ENCODE data around the gene ADARB2. TPM values are rescaled to one million over a fixed set of nuclear protein-coding genes. Genes with fewer than 3 reads are reported as not detected.

ADARB2 gene
- total RNA-seq, 1 donor from 2014 or later: 0.80 TPM

DNA sequence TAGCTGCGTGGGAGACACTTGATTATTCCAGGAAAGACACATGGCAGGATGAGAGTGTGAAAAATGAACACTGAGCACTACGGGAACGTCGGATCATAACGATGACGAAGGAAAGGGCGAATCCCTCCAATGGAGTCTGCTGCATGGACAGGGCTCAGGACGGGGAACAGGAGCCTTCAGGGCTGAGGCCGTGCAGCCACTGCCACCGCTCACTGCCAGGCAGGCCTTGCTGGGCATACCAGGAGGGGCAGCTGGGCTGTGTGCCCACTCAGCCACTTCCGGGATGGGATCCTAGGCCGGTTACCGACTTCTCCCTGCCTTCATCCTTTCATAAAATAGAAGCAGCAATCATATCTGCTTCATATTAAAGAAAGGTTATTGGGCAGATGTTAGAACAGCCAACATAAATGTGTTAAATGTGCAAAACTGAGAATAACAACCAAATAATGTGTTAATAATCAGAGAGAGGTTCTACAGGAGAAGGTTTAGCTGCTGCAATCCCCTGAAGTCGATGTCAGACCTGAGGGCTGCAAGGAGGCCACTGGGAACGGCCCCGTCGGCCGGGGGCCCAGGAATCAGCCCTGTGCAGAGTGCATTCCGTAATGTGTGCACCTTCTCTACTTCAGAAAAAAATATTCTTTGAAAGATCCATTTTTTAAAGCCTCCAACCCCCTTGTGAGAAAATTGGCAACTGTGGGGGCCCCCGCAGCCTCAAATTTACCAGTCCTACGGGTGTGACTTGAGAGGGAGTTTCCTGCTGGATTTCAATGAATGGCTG is 63.6 kb downstream of the ADARB2 start:
- TF ChIP-seq, protein P1, sequence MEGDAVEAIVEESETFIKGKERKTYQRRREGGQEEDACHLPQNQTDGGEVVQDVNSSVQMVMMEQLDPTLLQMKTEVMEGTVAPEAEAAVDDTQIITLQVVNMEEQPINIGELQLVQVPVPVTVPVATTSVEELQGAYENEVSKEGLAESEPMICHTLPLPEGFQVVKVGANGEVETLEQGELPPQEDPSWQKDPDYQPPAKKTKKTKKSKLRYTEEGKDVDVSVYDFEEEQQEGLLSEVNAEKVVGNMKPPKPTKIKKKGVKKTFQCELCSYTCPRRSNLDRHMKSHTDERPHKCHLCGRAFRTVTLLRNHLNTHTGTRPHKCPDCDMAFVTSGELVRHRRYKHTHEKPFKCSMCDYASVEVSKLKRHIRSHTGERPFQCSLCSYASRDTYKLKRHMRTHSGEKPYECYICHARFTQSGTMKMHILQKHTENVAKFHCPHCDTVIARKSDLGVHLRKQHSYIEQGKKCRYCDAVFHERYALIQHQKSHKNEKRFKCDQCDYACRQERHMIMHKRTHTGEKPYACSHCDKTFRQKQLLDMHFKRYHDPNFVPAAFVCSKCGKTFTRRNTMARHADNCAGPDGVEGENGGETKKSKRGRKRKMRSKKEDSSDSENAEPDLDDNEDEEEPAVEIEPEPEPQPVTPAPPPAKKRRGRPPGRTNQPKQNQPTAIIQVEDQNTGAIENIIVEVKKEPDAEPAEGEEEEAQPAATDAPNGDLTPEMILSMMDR (IDR thresholded peaks at IDR 0.05): no peak
- Histone ChIP-seq H3K27ac (no peak overlapping the region), H3K9me3 (no peaks in the 10 kb centered on the region), H3K4me1 (no peaks in the 10 kb centered on the region), H3K27me3 (ENCODE audit: low read depth) (no peaks in the 10 kb centered on the region), H3K36me3 (no peaks in the 10 kb centered on the region), H3K4me3 (no peak overlapping the region)
- intact Hi-C loops (cut with DNase I): no loop called here
- no peak for ATAC-seq
- no peak for DNase-seq

DNA sequence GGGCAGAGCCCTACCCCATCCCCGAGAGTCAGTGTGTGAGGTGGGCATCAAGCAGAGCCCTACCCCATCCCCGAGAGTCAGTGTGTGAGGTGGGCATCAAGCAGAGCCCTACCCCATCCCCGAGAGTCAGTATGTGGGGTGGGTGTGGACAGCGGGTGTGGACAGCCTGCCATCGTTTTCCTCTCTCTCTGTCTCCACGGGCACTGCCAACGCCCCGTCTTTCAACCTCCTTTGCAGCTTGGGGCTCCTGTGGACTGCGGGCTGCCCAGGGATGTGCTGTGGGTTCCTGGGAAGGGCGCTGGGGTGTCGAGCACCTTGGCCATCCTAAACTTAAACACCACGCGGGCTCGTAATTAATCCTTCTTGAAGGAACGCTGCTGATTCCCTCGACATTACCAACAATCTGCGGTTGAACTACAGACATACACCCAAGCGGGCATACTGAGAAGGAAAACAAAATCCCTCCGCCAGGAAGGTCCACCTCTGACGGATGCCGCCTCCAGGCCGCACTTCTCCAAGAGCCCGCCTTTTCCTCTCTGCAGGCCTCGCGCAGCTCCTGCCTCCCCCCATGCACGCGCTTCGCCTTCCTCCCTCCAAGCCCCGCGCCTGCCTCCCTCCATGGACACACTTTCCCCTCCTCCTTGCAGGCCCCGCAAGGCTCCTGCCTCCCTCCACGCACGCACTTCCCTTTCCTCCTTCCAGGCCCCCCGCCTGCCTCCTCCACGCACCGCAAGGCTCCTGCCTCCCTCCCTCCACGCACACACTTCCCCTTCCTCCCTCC is 65.1 kb downstream of the ADARB2 start:
- DNase-seq (no peak), ATAC-seq (no peak)
- H3K27me3 ChIP-seq (ENCODE audit: low read depth): no peaks in the 10 kb centered on the region
- H3K27ac ChIP-seq: no peak overlapping the region
- H3K4me3 ChIP-seq: no peak overlapping the region
- intact Hi-C loops (cut with DNase I): no loop called here
- no peaks in the 10 kb centered on the region for H3K4me1 ChIP-seq
- TF ChIP-seq, protein P1 (IDR thresholded peaks at IDR 0.05): no peak
- H3K9me3 ChIP-seq: no peaks in the 10 kb centered on the region
- H3K36me3 ChIP-seq: no peaks in the 10 kb centered on the region

DNA sequence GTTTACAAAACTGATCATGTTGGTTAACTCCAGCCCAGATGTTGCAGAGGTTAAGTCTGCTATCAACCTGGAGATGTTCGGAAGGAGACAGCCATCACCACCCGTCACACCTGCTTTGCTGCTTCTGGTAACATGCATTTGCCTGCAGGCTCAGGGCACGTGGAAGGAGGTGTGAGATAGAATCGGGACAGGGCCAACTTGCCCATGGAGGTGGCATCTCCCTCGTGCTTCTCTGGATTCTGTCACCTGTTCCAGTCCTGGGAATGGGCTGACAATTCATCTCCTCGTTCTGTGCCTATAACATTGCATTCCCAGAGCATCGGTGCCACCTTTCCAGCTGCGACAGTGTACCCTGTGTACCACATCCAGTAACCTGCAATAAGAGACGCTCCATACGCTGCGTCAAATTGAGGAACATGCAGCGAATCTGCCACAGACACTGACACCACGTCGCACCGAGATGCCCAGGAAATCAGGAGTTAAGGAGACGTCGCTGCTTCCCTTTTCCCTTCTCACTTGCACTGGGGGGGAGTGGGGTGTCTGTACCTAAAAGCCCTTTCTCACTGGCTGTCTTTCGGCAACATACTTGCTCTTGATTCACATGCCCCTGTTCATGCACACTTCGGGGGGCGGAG is 65.8 kb downstream of the ADARB2 start:
- intact Hi-C loops (cut with DNase I): no loop called here
- ATAC-seq (no peak), DNase-seq (no peak)
- Histone ChIP-seq H3K9me3 (no peaks in the 10 kb centered on the region), H3K36me3 (no peaks in the 10 kb centered on the region), H3K4me3 (no peak overlapping the region), H3K27ac (no peak overlapping the region), H3K27me3 (ENCODE audit: low read depth) (no peaks in the 10 kb centered on the region), H3K4me1 (no peaks in the 10 kb centered on the region)
- TF ChIP-seq, protein P1 (IDR thresholded peaks at IDR 0.05): no peak

DNA sequence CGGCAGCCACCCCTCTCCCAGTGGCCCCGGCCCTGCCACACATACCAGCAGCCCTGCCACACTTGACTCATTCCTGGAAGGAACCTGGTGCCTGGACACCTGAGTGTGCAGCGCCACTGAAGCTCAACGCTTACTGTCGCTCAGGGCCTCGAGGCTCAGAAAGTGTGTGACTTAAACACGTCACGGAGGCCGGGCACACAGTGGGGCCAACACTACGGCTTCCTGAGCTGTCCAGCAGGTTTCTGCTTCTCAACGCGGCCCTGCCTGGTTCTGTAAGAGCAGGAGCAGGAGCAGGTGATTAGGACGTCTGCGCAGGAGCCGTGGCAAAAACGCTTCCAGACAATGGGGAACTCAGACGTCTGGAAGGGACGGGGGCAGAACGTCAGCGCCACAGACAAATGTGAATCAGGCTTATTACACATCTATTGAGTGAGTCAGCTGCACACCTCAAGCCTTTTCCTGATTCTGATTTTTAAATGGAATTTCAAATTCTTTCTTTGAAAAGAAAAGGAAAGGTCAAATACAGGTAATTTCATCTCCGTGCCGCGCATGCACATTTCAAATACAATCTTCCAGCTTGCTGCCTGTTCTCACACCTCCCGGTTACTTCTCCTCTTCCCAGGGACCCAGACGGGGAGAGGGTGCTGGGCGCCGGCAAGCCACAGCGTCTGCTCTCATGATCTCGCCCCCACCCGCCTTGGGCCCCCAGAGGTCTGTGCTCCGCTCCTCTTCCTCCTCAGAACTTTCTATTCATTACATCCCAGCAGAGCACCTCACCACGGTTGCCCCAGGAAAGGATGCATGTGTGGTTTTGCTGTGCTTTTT is 66.6 kb downstream of the ADARB2 start:
- Histone ChIP-seq H3K4me3 (no peak overlapping the region), H3K4me1 (no peaks in the 10 kb centered on the region)

More for the DNA sequence above, 66.6 kb downstream of the ADARB2 start:
- no peaks in the 10 kb centered on the region for H3K9me3 ChIP-seq
- no peaks in the 10 kb centered on the region for H3K27me3 ChIP-seq (ENCODE audit: low read depth)
- intact Hi-C loops (cut with DNase I): no loop called here
- H3K27ac ChIP-seq: no peak overlapping the region
- ATAC-seq (no peak), DNase-seq (no peak)
- TF ChIP-seq, protein P1 (IDR thresholded peaks at IDR 0.05): no peak
- H3K36me3 ChIP-seq: no peaks in the 10 kb centered on the region
